ENCODE results near the gene TMEM51.

TMEM51 gene

GRCh38 chr1:15197591-15198447 is 44.3 kb downstream of the TMEM51 start:
- H3K4me1 ChIP-seq (ENCODE audit: control insufficient read depth, low read length), result no peaks in the 10 kb centered on the region
- no peaks in the 10 kb centered on the region for H4K20me1 ChIP-seq (ENCODE audit: control insufficient read depth, insufficient read depth, low read depth, low read length)
- H3K79me2 ChIP-seq (ENCODE audit: control insufficient read depth, low read length), result no peaks in the 10 kb centered on the region
- TF ChIP-seq EZH2phosphoT487 (IDR thresholded peaks at IDR 0.05; ENCODE audit: borderline replicate concordance, low read length), result no peak
- TF ChIP-seq, protein P1, sequence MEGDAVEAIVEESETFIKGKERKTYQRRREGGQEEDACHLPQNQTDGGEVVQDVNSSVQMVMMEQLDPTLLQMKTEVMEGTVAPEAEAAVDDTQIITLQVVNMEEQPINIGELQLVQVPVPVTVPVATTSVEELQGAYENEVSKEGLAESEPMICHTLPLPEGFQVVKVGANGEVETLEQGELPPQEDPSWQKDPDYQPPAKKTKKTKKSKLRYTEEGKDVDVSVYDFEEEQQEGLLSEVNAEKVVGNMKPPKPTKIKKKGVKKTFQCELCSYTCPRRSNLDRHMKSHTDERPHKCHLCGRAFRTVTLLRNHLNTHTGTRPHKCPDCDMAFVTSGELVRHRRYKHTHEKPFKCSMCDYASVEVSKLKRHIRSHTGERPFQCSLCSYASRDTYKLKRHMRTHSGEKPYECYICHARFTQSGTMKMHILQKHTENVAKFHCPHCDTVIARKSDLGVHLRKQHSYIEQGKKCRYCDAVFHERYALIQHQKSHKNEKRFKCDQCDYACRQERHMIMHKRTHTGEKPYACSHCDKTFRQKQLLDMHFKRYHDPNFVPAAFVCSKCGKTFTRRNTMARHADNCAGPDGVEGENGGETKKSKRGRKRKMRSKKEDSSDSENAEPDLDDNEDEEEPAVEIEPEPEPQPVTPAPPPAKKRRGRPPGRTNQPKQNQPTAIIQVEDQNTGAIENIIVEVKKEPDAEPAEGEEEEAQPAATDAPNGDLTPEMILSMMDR (IDR thresholded peaks at IDR 0.05; ENCODE audit: low read depth, low read length, poor library complexity, severe bottlenecking), result no peak
- no peaks in the 10 kb centered on the region for H3K36me3 ChIP-seq (ENCODE audit: control insufficient read depth, low read length)
- H3K4me3 ChIP-seq (ENCODE audit: low read length), result no peak overlapping the region
- no peaks in the 10 kb centered on the region for H3K27me3 ChIP-seq (ENCODE audit: control insufficient read depth, low read length)
- H3K27ac ChIP-seq (ENCODE audit: low read depth, low read length), result no peak overlapping the region
- no peak overlapping the region for H3K4me2 ChIP-seq (ENCODE audit: low read length)
- no peaks in the 10 kb centered on the region for H3K9me3 ChIP-seq (ENCODE audit: control insufficient read depth, insufficient read depth, low read length)
- no peaks in the 10 kb centered on the region for H3F3A ChIP-seq (ENCODE audit: control insufficient read depth, insufficient read depth)
- no peaks in the 10 kb centered on the region for H3K9me2 ChIP-seq (replicated peaks; ENCODE audit: control insufficient read depth, low read length)

- H3K27me3 ChIP-seq (ENCODE audit: control insufficient read depth, low read length), result no peaks in the 10 kb centered on the region
- H3K4me2 ChIP-seq (ENCODE audit: low read length), result no peak overlapping the region
- no peaks in the 10 kb centered on the region for H3K4me1 ChIP-seq (ENCODE audit: control insufficient read depth, low read length)
- H3K27ac ChIP-seq (ENCODE audit: low read depth, low read length), result no peak overlapping the region
- no peaks in the 10 kb centered on the region for H3K9me3 ChIP-seq (ENCODE audit: control insufficient read depth, insufficient read depth, low read length)
- no peaks in the 10 kb centered on the region for H3F3A ChIP-seq (ENCODE audit: control insufficient read depth, insufficient read depth)
- no peaks in the 10 kb centered on the region for H4K20me1 ChIP-seq (ENCODE audit: control insufficient read depth, insufficient read depth, low read depth, low read length)
- H3K36me3 ChIP-seq (ENCODE audit: control insufficient read depth, low read length), result no peaks in the 10 kb centered on the region
- no peak overlapping the region for H3K4me3 ChIP-seq (ENCODE audit: low read length)
- no peaks in the 10 kb centered on the region for H3K79me2 ChIP-seq (ENCODE audit: control insufficient read depth, low read length)
- H3K9me2 ChIP-seq (replicated peaks; ENCODE audit: control insufficient read depth, low read length), result no peaks in the 10 kb centered on the region
- TF ChIP-seq EZH2phosphoT487 (IDR thresholded peaks at IDR 0.05; ENCODE audit: borderline replicate concordance, low read length), result no peak
- TF ChIP-seq, protein P1 (IDR thresholded peaks at IDR 0.05; ENCODE audit: low read depth, low read length, poor library complexity, severe bottlenecking), result no peak
Measured at GRCh38 chr1:15198684-15199083, 45.1 kb downstream of the TMEM51 start.

GRCh38 chr1:15201221-15201620 is 47.7 kb downstream of the TMEM51 start:
- Histone ChIP-seq H3F3A (ENCODE audit: control insufficient read depth, insufficient read depth) (no peaks in the 10 kb centered on the region), H3K27ac (ENCODE audit: low read depth, low read length) (no peak overlapping the region), H3K79me2 (ENCODE audit: control insufficient read depth, low read length) (no peaks in the 10 kb centered on the region), H3K9me3 (ENCODE audit: control insufficient read depth, insufficient read depth, low read length) (no peaks in the 10 kb centered on the region), H3K4me3 (ENCODE audit: low read length) (no peak overlapping the region), H3K36me3 (ENCODE audit: control insufficient read depth, low read length) (no peaks in the 10 kb centered on the region), H3K27me3 (ENCODE audit: control insufficient read depth, low read length) (no peaks in the 10 kb centered on the region), H3K4me1 (ENCODE audit: control insufficient read depth, low read length) (no peaks in the 10 kb centered on the region), H4K20me1 (ENCODE audit: control insufficient read depth, insufficient read depth, low read depth, low read length) (no peaks in the 10 kb centered on the region), H3K9me2 (replicated peaks; ENCODE audit: control insufficient read depth, low read length) (no peaks in the 10 kb centered on the region), H3K4me2 (ENCODE audit: low read length) (no peak overlapping the region)
- TF ChIP-seq, protein P1 (IDR thresholded peaks at IDR 0.05; ENCODE audit: low read depth, low read length, poor library complexity, severe bottlenecking), result no peak
- TF ChIP-seq EZH2phosphoT487 (IDR thresholded peaks at IDR 0.05; ENCODE audit: borderline replicate concordance, low read length), result no peak

Measured in DOHH2 (cell line).